ENCODE measurements around the gene CNOT1.

GRCh38 chr16:58472266-58472665, 157.4 kb downstream of the CNOT1 start:
- TF ChIP-seq, protein P1, sequence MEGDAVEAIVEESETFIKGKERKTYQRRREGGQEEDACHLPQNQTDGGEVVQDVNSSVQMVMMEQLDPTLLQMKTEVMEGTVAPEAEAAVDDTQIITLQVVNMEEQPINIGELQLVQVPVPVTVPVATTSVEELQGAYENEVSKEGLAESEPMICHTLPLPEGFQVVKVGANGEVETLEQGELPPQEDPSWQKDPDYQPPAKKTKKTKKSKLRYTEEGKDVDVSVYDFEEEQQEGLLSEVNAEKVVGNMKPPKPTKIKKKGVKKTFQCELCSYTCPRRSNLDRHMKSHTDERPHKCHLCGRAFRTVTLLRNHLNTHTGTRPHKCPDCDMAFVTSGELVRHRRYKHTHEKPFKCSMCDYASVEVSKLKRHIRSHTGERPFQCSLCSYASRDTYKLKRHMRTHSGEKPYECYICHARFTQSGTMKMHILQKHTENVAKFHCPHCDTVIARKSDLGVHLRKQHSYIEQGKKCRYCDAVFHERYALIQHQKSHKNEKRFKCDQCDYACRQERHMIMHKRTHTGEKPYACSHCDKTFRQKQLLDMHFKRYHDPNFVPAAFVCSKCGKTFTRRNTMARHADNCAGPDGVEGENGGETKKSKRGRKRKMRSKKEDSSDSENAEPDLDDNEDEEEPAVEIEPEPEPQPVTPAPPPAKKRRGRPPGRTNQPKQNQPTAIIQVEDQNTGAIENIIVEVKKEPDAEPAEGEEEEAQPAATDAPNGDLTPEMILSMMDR (IDR thresholded peaks at IDR 0.05), result no peak
- no peak for TF ChIP-seq POLR2A (IDR thresholded peaks at IDR 0.05)
